Tibial nerve (tissue), 4 donors: ENCODE data around the gene ALKBH3. TPM values are rescaled to one million over a fixed set of nuclear protein-coding genes. Genes with fewer than 3 reads are reported as not detected.

ENCODE experiments used
- DNase-seq, 2 donors: peaks; one replicate each; pipeline ENCODE4 v3.0.0-alpha.2; 2019; ENCODE audit warnings: low spot score in 2 of 2
- H3K27ac ChIP-seq, 4 donors: fragments of 200-600 bp; sonication (generic) in 3 of 4; one replicate each; pipeline ENCODE4 v1.5.1; 2017 to 2019; ENCODE audit warnings: mild to moderate bottlenecking in 1 of 4
- H3K27me3 ChIP-seq, 2 donors: fragments of 200-600 bp; sonication (generic) in 1 of 2; one replicate each; pipeline versions ENCODE4 v1.5.1 to v1.6.0; 2017 to 2019
- H3K36me3 ChIP-seq, 3 donors: fragments of 200-600 bp; sonication (generic); one replicate each; pipeline ENCODE4 v1.5.1; 2018 to 2019
- H3K4me1 ChIP-seq, 4 donors: fragments of 200-600 bp; sonication (generic) in 3 of 4; one replicate each; pipeline ENCODE4 v1.5.1; 2017 to 2019
- H3K4me3 ChIP-seq, 4 donors: fragments of 200-600 bp; sonication (generic) in 3 of 4; one replicate each; pipeline ENCODE4 v1.5.1; 2017 to 2019; ENCODE audit warnings: mild to moderate bottlenecking in 1 of 4, moderate library complexity in 1 of 4
- H3K9me3 ChIP-seq, 4 donors: fragments of 200-600 bp; sonication (generic) in 3 of 4; one replicate each; pipeline ENCODE4 v1.5.1; 2017 to 2019
- EP300 ChIP-seq, 2 donors: sonication (generic); formaldehyde crosslinking; IDR thresholded peaks; one replicate each; pipeline ENCODE4 v1.6.1; 2017; ENCODE audit warnings: antibody characterized with exemption in 2 of 2, mild to moderate bottlenecking in 1 of 2
- POLR2A ChIP-seq, 2 donors: fragments of 450-650 bp; IDR thresholded peaks; one replicate each; pipeline ENCODE4 v1.6.1; 2017; ENCODE audit warnings: antibody characterized with exemption in 2 of 2, mild to moderate bottlenecking in 2 of 2, moderate library complexity in 2 of 2
- WGBS, 2 donors: methylation state at CpG; one replicate each; pipeline ENCODE4 v1.1.5; 2018; 5-methylcytosine and 5-hydroxymethylcytosine counted together
- total RNA-seq, 4 donors: library from RNA; depleted of rRNA; stranded (reverse); fragments of >200 nt; gene quantifications; one replicate each; pipeline ENCODE4 v1.1.0, GENCODE V29; 2016
- TF ChIP-seq, protein P1 (sequence below), 5 experiments: fragments of 200-600 bp in 3 of 5; fragments of 450-650 bp in 2 of 5; sonication (generic) in 3 of 5; IDR thresholded peaks; one replicate each; pipeline ENCODE4 v1.5.1; 2016 to 2019; ENCODE audit warnings: antibody characterized with exemption in 5 of 5, mild to moderate bottlenecking in 3 of 5, moderate library complexity in 2 of 5

The ALKBH3 gene
- total RNA-seq, 4 donors from 2014 or later: 30.4 to 45.0 (median 38.0) TPM

DNA sequence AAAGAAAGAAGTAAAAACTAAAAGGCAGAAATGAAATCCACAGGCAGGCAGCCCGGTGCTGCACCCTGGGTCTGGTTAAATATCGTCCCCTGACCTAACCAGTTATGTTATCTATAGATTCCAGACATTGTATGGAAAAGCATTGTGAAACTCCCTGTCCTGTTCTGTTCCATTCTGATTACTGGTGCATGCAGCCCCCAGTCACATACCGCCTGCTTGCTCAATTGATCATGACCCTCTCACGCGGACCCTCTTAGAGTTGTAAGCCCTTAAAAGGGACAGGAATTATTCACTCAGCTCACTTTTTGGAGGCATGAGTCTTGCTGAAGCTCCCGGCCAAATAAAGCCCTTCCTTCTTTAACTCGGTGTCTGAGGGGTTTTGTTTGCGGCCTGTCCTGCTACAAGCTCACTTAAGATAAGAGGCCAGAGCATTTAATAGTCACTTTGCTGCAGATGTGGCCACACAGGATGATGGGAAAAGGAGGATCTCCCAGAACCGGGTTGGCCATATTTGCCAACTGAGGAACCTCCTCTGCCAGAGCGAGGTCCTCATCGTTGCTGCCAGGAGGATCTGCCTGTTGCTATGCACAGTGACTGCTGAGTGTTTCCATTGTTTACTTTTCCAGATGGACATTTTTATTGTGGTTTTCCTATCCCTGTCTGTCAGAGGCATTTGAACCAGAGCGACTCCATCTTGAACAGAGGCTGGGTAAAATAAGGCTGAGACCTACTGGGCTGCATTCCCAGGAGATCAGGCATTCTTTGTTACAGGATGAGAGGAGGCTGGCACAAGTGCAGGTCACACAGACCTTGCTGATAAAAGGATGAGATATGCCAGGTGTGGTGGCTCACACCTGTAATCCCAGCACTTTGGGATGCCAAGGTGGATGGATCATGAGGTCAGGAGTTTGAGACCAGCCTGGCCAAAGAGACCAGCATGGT, 72.0 kb downstream of the ALKBH3 start:
- WGBS, 2 donors: 85 to 86% methylated on average over 12 of the region's 12 CpGs
- H3K27me3 ChIP-seq: no peaks in the 10 kb centered on the region
- H3K9me3 ChIP-seq: no peaks in the 10 kb centered on the region
- TF ChIP-seq EP300 (IDR thresholded peaks at IDR 0.05) (no peak), POLR2A (IDR thresholded peaks at IDR 0.05) (no peak)
- TF ChIP-seq, protein P1, sequence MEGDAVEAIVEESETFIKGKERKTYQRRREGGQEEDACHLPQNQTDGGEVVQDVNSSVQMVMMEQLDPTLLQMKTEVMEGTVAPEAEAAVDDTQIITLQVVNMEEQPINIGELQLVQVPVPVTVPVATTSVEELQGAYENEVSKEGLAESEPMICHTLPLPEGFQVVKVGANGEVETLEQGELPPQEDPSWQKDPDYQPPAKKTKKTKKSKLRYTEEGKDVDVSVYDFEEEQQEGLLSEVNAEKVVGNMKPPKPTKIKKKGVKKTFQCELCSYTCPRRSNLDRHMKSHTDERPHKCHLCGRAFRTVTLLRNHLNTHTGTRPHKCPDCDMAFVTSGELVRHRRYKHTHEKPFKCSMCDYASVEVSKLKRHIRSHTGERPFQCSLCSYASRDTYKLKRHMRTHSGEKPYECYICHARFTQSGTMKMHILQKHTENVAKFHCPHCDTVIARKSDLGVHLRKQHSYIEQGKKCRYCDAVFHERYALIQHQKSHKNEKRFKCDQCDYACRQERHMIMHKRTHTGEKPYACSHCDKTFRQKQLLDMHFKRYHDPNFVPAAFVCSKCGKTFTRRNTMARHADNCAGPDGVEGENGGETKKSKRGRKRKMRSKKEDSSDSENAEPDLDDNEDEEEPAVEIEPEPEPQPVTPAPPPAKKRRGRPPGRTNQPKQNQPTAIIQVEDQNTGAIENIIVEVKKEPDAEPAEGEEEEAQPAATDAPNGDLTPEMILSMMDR (IDR thresholded peaks at IDR 0.05): no peak
- H3K4me3 ChIP-seq: no peak overlapping the region
- DNase-seq: no peak
- no peaks in the 10 kb centered on the region for H3K36me3 ChIP-seq
- H3K27ac ChIP-seq: no peak overlapping the region
- peaks cover 0 to 3% (median 0%) of the 10 kb centered on the region in 4 donors for H3K4me1 ChIP-seq

DNA sequence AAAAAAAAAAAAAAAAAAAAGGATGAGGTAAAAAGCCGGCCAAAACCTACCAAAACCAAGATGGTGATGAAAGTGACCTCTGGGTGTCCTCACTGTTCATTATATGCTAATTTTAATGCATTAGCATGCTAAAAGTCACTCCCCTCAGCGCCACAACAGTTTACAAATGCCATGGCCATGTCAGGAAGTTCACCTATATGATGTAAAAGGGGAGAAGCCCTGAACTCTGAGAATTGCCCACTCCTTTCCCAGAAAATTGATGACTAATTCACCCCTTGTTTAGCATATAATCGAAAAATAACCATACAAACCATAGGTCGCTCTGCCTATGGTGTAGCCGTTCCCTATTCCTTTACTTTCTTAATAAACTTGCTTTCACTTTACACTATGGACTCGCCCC, 72.9 kb downstream of the ALKBH3 start:
- Histone ChIP-seq H3K4me3 (no peak overlapping the region), H3K36me3 (no peaks in the 10 kb centered on the region), H3K27me3 (no peaks in the 10 kb centered on the region), H3K9me3 (no peaks in the 10 kb centered on the region), H3K4me1 (no peaks in the 10 kb centered on the region), H3K27ac (no peak overlapping the region)
- 91 to 93% methylated on average over 6 of the region's 6 CpGs for WGBS, 2 donors
- TF ChIP-seq, protein P1 (IDR thresholded peaks at IDR 0.05): no peak
- TF ChIP-seq EP300 (IDR thresholded peaks at IDR 0.05) (no peak), POLR2A (IDR thresholded peaks at IDR 0.05) (no peak)
- no peak for DNase-seq

DNA sequence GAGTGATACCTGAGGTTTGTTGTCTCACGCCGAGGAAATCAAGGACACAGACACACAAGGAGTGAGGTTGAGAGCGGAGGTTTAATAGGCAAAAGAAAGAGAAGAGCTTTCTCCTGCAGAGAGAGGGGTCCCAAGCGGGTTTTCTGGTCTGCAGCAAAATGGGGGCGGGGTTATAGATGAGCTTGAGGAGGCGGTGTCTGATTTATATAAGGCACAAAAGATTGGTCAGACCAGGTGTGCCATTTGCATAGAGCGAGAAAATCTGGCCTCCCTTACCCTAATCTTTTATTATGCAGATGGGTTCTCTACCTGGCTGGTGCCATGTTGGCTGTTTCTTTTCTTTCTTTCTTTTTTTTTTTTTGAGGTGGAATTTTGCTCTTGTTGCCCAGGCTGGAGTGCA, 73.6 kb downstream of the ALKBH3 start:
- TF ChIP-seq, protein P1 (IDR thresholded peaks at IDR 0.05): no peak
- TF ChIP-seq EP300 (IDR thresholded peaks at IDR 0.05) (no peak), POLR2A (IDR thresholded peaks at IDR 0.05) (no peak)
- Histone ChIP-seq H3K27me3 (no peaks in the 10 kb centered on the region), H3K27ac (no peak overlapping the region), H3K9me3 (no peaks in the 10 kb centered on the region), H3K4me1 (no peaks in the 10 kb centered on the region), H3K4me3 (no peak overlapping the region), H3K36me3 (no peaks in the 10 kb centered on the region)
- 91 to 94% methylated on average over 7 of the region's 7 CpGs for WGBS, 2 donors
- no peak for DNase-seq

DNA sequence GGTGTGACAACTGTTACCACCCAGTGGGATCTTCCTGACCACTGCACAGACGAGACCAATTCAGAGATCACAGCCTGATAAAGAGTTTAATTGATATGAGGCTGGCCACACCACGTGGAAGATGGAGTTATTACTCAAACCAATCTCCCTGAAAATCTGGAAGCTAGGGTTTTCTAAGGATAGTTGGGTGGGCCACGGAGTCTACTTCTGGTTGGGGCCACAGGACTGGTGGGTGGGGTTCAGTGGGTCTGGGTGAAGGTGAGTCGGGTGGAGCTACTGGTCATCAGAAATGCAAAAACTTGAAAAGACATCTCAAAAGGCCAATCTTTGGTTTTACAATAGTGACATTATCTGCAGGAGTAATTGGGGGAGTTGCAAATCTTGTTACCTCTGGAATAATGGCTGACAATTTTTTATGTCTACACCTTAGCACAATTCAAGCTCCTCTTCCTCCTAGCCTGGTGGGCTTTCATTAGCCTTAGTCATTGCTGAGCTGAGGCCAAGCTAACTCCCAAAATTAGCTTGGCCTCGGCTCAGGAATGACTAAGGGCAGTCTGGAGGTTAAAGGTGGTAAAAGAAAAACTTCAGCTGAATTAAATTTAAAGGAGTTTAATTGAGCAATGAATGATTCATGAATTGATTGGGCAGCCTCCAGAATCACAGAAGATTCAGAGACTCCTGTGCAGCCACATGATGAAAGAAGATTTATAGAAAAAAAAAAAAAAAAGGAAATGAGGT, 74.9 kb downstream of the ALKBH3 start:
- TF ChIP-seq, protein P1 (IDR thresholded peaks at IDR 0.05): no peak
- TF ChIP-seq POLR2A (IDR thresholded peaks at IDR 0.05) (no peak), EP300 (IDR thresholded peaks at IDR 0.05) (no peak)
- no peak overlapping the region for H3K27ac ChIP-seq
- no peaks in the 10 kb centered on the region for H3K36me3 ChIP-seq
- no peaks in the 10 kb centered on the region for H3K27me3 ChIP-seq
- no peak for DNase-seq
- H3K4me1 ChIP-seq: no peaks in the 10 kb centered on the region
- no peaks in the 10 kb centered on the region for H3K9me3 ChIP-seq
- H3K4me3 ChIP-seq: no peak overlapping the region
- 59 to 61% methylated on average over 5 of the region's 5 CpGs for WGBS, 2 donors

DNA sequence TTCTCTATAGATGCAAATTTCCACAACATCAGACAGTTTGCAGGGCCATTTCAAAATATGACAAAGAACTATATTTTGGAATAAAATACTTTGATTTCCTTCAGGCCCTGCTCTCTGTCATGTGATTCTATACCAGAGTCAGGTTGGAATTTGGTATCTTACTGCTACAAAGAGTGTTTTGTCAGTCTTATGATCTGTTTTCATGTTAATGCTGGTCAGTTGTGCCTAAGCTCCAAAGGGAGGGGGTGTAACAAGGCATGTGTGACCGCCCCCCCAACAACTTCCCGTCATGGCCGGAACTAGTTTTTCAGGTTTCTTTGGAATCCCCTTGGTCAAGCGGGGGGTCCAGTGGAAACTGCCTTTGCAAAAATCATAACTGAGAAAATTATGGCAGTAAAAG, 76.9 kb downstream of the ALKBH3 start:
- TF ChIP-seq EP300 (IDR thresholded peaks at IDR 0.05) (no peak), POLR2A (IDR thresholded peaks at IDR 0.05) (no peak)
- TF ChIP-seq, protein P1 (IDR thresholded peaks at IDR 0.05): no peak
- WGBS, 2 donors: 74 to 80% methylated on average over 4 of the region's 4 CpGs
- DNase-seq: no peak
- Histone ChIP-seq H3K9me3 (no peaks in the 10 kb centered on the region), H3K27ac (no peak overlapping the region), H3K27me3 (no peaks in the 10 kb centered on the region), H3K36me3 (no peaks in the 10 kb centered on the region), H3K4me3 (no peak overlapping the region), H3K4me1 (peaks cover 0 to 4% (median 0%) of the 10 kb centered on the region in 4 donors)
